ENCODE data around the gene ADK.

DNA sequence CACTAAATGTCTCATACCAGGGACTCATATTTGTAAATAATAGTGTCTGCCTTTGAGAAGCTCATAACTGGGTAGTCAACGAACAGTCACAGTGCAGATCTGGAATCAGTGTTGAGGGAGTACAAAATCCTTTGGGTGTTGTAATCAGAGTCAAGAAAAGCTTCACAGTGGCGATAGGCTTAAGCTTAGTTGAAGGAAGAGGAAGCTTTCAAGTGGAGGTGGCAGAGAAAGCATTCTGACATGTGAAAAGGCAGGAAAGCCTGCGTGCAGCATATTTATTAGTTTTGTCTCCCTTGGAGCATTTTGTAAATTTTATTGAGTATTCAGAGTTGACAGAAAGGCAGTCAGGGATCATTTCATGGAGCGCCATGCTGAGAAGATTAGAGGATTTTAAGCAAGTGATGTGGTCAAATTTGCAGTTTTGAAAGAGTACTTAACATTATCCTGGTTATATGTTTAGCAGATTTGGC is 104.9 kb downstream of the ADK start:
- TF ChIP-seq POLR2AphosphoS5 (IDR thresholded peaks at IDR 0.05; ENCODE audit: low read depth, low read length) (no peak), TAF1 (IDR thresholded peaks at IDR 0.05; ENCODE audit: borderline replicate concordance, insufficient read depth, low read length) (no peak)
- TF ChIP-seq, protein P1, sequence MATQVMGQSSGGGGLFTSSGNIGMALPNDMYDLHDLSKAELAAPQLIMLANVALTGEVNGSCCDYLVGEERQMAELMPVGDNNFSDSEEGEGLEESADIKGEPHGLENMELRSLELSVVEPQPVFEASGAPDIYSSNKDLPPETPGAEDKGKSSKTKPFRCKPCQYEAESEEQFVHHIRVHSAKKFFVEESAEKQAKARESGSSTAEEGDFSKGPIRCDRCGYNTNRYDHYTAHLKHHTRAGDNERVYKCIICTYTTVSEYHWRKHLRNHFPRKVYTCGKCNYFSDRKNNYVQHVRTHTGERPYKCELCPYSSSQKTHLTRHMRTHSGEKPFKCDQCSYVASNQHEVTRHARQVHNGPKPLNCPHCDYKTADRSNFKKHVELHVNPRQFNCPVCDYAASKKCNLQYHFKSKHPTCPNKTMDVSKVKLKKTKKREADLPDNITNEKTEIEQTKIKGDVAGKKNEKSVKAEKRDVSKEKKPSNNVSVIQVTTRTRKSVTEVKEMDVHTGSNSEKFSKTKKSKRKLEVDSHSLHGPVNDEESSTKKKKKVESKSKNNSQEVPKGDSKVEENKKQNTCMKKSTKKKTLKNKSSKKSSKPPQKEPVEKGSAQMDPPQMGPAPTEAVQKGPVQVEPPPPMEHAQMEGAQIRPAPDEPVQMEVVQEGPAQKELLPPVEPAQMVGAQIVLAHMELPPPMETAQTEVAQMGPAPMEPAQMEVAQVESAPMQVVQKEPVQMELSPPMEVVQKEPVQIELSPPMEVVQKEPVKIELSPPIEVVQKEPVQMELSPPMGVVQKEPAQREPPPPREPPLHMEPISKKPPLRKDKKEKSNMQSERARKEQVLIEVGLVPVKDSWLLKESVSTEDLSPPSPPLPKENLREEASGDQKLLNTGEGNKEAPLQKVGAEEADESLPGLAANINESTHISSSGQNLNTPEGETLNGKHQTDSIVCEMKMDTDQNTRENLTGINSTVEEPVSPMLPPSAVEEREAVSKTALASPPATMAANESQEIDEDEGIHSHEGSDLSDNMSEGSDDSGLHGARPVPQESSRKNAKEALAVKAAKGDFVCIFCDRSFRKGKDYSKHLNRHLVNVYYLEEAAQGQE (IDR thresholded peaks at IDR 0.05; ENCODE audit: insufficient read depth in 1 of 2, low read depth in 2 of 2, low read length in 2 of 2), result no peak
